ENCODE data around the gene PKP3. TPM values are rescaled to one million over a fixed set of nuclear protein-coding genes. Genes with fewer than 3 reads are reported as not detected.
"Not testable (repeated sequence)": the region's sequence is repeated elsewhere in the genome, so short reads cannot be mapped to it uniquely, and the experiment has no call there.

Gene PKP3
- total RNA-seq, 1 donor from 2014 or later, result 20.6 TPM

GRCh38 chr11:359181-359714, 34.8 kb upstream of the PKP3 start:
- no peak overlapping the region for H3K4me3 ChIP-seq (ENCODE audit: low read depth, low read length)
- no peak for TF ChIP-seq CTCF (conservative IDR thresholded peaks at IDR 0.05; ENCODE audit: low read depth, low read length)
- no peak for DNase-seq (ENCODE audit: low read depth)

- H3K4me3 ChIP-seq (ENCODE audit: low read depth, low read length), result no peak overlapping the region
- TF ChIP-seq CTCF (conservative IDR thresholded peaks at IDR 0.05; ENCODE audit: low read depth, low read length), result no peak
- DNase-seq (ENCODE audit: low read depth), result no peak
Measured at GRCh38 chr11:360326-361280, 33.4 kb upstream of the PKP3 start.

GRCh38 chr11:362642-363442, 31.2 kb upstream of the PKP3 start:
- DNase-seq (ENCODE audit: low read depth), result no peak
- no peak overlapping the region for H3K4me3 ChIP-seq (ENCODE audit: low read depth, low read length)
- no peak for TF ChIP-seq CTCF (conservative IDR thresholded peaks at IDR 0.05; ENCODE audit: low read depth, low read length)

- DNase-seq (ENCODE audit: low read depth); H3K4me3 ChIP-seq (ENCODE audit: low read depth, low read length): not testable (repeated sequence)
Measured at GRCh38 chr11:363443-363805, 30.6 kb upstream of the PKP3 start.

GRCh38 chr11:363948-364761, 29.9 kb upstream of the PKP3 start:
- peak; percentile 39 for TF ChIP-seq CTCF (conservative IDR thresholded peaks at IDR 0.05; ENCODE audit: low read depth, low read length)
- no peak for DNase-seq (ENCODE audit: low read depth)
- H3K4me3 ChIP-seq (ENCODE audit: low read depth, low read length), result no peak overlapping the region

GRCh38 chr11:364991-365725, 28.9 kb upstream of the PKP3 start:
- no peak for TF ChIP-seq CTCF (conservative IDR thresholded peaks at IDR 0.05; ENCODE audit: low read depth, low read length)
- H3K4me3 ChIP-seq (ENCODE audit: low read depth, low read length), result no peak overlapping the region
- DNase-seq (ENCODE audit: low read depth), result no peak
